NCI-H748 (cell line): ENCODE results near the gene RFNG.
"Not testable (repeated sequence)": the region's sequence is repeated elsewhere in the genome, so short reads cannot be mapped to it uniquely, and the experiment has no call there.

Source experiments
- DNase-seq: peaks from one replicate; lab custom pipeline; 2025; ENCODE audit not compliant: unreplicated experiment; lab: John Stamatoyannopoulos, UW

The RFNG gene

GRCh38 chr17:82045936-82046484, 5.6 kb downstream of the RFNG start:
- no peak for DNase-seq

- no peak for DNase-seq
Measured at GRCh38 chr17:82043507-82043906, 8.1 kb downstream of the RFNG start.

- DNase-seq: no peak
Measured at GRCh38 chr17:82042649-82043048, 9.0 kb downstream of the RFNG start.

GRCh38 chr17:82041144-82041814, 10.3 kb downstream of the RFNG start:
- no peak for DNase-seq

GRCh38 chr17:82039695-82040299, 11.8 kb downstream of the RFNG start:
- no peak for DNase-seq

- DNase-seq: not testable (repeated sequence)
Measured at GRCh38 chr17:82038796-82039409, 12.7 kb downstream of the RFNG start.

GRCh38 chr17:82037889-82038195, 13.8 kb downstream of the RFNG start:
- no peak for DNase-seq

GRCh38 chr17:82037092-82037888, 14.3 kb downstream of the RFNG start, which contains the start of gene DCXR:
DCXR (minus strand) TSS chr17:82037697; CDS start chr17:82037682, 15 bp downstream.
- peak; percentile 98 for DNase-seq

- DNase-seq: no peak
Measured at GRCh38 chr17:82036634-82037091, 14.9 kb downstream of the RFNG start.

GRCh38 chr17:82035956-82036633, 15.5 kb downstream of the RFNG start:
- no peak for DNase-seq

- DNase-seq: no peak
Measured at GRCh38 chr17:82035488-82035887, 16.1 kb downstream of the RFNG start.

- DNase-seq: no peak
Measured at GRCh38 chr17:82034371-82035011, 17.1 kb downstream of the RFNG start.

- DNase-seq: no peak
Measured at GRCh38 chr17:82033359-82034085, 18.1 kb downstream of the RFNG start.

- peak; percentile 78 for DNase-seq
Measured at GRCh38 chr17:82031885-82032627, 19.6 kb downstream of the RFNG start.

GRCh38 chr17:82031303-82031884, 20.2 kb downstream of the RFNG start, which contains the start of gene RAC3:
RAC3 (plus strand) TSS chr17:82031678; CDS start chr17:82031762, 84 bp downstream.
- DNase-seq: peak; percentile 71

GRCh38 chr17:82030470-82031302, 20.9 kb downstream of the RFNG start:
- peak; percentile 89 for DNase-seq

- no peak for DNase-seq
Measured at GRCh38 chr17:82029990-82030469, 21.6 kb downstream of the RFNG start.
